ENCODE measurements around the gene SLC16A14.

- no peak for TF ChIP-seq POLR2A (IDR thresholded peaks at IDR 0.05; ENCODE audit: borderline replicate concordance, extremely low read depth, insufficient read depth, insufficient read length)
- TF ChIP-seq CTCF (IDR thresholded peaks at IDR 0.05 in 2 of 3, conservative IDR thresholded peaks at IDR 0.05 in 1 of 3; ENCODE audit: borderline replicate concordance in 1 of 3, insufficient read depth in 1 of 3, low read depth in 2 of 3, low read length in 2 of 3) = no peak
- TF ChIP-seq CEBPB (IDR thresholded peaks at IDR 0.05; ENCODE audit: low read depth) = no peak
- no peak for TF ChIP-seq ZFX (IDR thresholded peaks at IDR 0.05)
- no peak for TF ChIP-seq ZNF274 (IDR thresholded peaks at IDR 0.05; ENCODE audit: low read depth, low read length)
- TF ChIP-seq EZH2 (IDR thresholded peaks at IDR 0.05) = no peak
- no peak for TF ChIP-seq YY1 (IDR thresholded peaks at IDR 0.05; ENCODE audit: extremely low read depth, insufficient replicate concordance, low read depth, low read length)
Observed at GRCh38 chr2:230008708-230009066, 60.0 kb downstream of the SLC16A14 start.

All from HCT116 (cell line).